Trophoblast cell (in vitro differentiated cells and primary cell): Measurements from ENCODE around the gene TAGLN.

Experiments used
- DNase-seq, 2 donors: peaks; one replicate each; pipeline ENCODE4 v3.0.0-alpha.2; 2016
- H2AFZ ChIP-seq: 2 replicates; pipeline ENCODE4 v1.6.1; 2013; ENCODE audit warnings: low read length, moderate library complexity, mild to moderate bottlenecking; ENCODE audit not compliant: insufficient read depth, poor library complexity
- H2AK5ac ChIP-seq: 2 replicates; pipeline ENCODE4 v1.6.1; 2013; ENCODE audit warnings: mild to moderate bottlenecking, low read length
- H2BK120ac ChIP-seq: 2 replicates; pipeline ENCODE4 v1.6.1; 2013; ENCODE audit warnings: low read length, mild to moderate bottlenecking, moderate library complexity; ENCODE audit not compliant: insufficient read depth, poor library complexity
- H2BK12ac ChIP-seq: 2 replicates; pipeline ENCODE4 v1.6.1; 2013; ENCODE audit warnings: mild to moderate bottlenecking, low read length, moderate library complexity
- H2BK5ac ChIP-seq: 2 replicates; pipeline ENCODE4 v1.6.1; 2013; ENCODE audit warnings: low read length, low read depth, moderate library complexity, mild to moderate bottlenecking; ENCODE audit not compliant: poor library complexity
- H3K14ac ChIP-seq: 2 replicates; pipeline ENCODE4 v1.6.1; 2013; ENCODE audit warnings: mild to moderate bottlenecking, low read length
- H3K18ac ChIP-seq: 2 replicates; pipeline ENCODE4 v1.6.1; 2013; ENCODE audit warnings: mild to moderate bottlenecking, low read length
- H3K23ac ChIP-seq: 2 replicates; pipeline ENCODE4 v1.6.1; 2013; ENCODE audit warnings: low read length
- H3K27ac ChIP-seq: 2 replicates; pipeline ENCODE4 v1.5.1; 2013; ENCODE audit warnings: low read depth, mild to moderate bottlenecking, inconsistent platforms, low read length, moderate library complexity
- H3K27me3 ChIP-seq: 2 replicates; pipeline ENCODE4 v1.6.1; 2013; ENCODE audit warnings: inconsistent platforms, mild to moderate bottlenecking, low read length, moderate library complexity; ENCODE audit not compliant: insufficient read depth
- H3K36me3 ChIP-seq, 2 experiments: 1 replicate in 1 of 2; 2 replicates in 1 of 2; pipeline ENCODE4 v1.6.1; 2013; ENCODE audit warnings: low read length in 2 of 2, mild to moderate bottlenecking in 2 of 2, moderate library complexity in 1 of 2; ENCODE audit not compliant: insufficient read depth in 2 of 2, control insufficient read depth in 1 of 2
- H3K4ac ChIP-seq: 2 replicates; pipeline ENCODE4 v1.6.1; 2013; ENCODE audit warnings: low read depth, mild to moderate bottlenecking, low read length, moderate library complexity
- H3K4me1 ChIP-seq, 2 experiments: 1 replicate in 1 of 2; 2 replicates in 1 of 2; pipeline ENCODE4 v1.6.1; 2013; ENCODE audit warnings: low read length in 2 of 2, mild to moderate bottlenecking in 2 of 2, moderate library complexity in 1 of 2; ENCODE audit not compliant: insufficient read depth in 2 of 2, control insufficient read depth in 1 of 2
- H3K4me2 ChIP-seq: 2 replicates; pipeline ENCODE4 v1.6.1; 2013; ENCODE audit warnings: inconsistent platforms, mild to moderate bottlenecking, low read length, moderate library complexity
- H3K4me3 ChIP-seq: 2 replicates; pipeline ENCODE4 v1.5.1; 2013; ENCODE audit warnings: mild to moderate bottlenecking, low read depth, low read length, inconsistent platforms
- H3K79me1 ChIP-seq: one replicate; pipeline ENCODE4 v1.6.1; 2013; ENCODE audit warnings: low read length
- H3K79me2 ChIP-seq: 2 replicates; pipeline ENCODE4 v1.6.1; 2013; ENCODE audit warnings: low read length, mild to moderate bottlenecking; ENCODE audit not compliant: control insufficient read depth, insufficient read depth, poor library complexity
- H3K9ac ChIP-seq: 2 replicates; pipeline ENCODE4 v1.6.1; 2013; ENCODE audit warnings: mild to moderate bottlenecking, low read length
- H3K9me3 ChIP-seq: 2 replicates; pipeline ENCODE4 v1.6.1; 2013; ENCODE audit warnings: low read depth, mild to moderate bottlenecking, control low read depth, inconsistent platforms, low read length; ENCODE audit not compliant: insufficient read depth
- H4K12ac ChIP-seq: 2 replicates; pipeline ENCODE4 v1.6.1; 2013; ENCODE audit warnings: low read depth, mild to moderate bottlenecking, low read length, moderate library complexity
- H4K8ac ChIP-seq: 2 replicates; pipeline ENCODE4 v1.6.1; 2013; ENCODE audit warnings: low read depth, mild to moderate bottlenecking, low read length, moderate library complexity
- H4K91ac ChIP-seq: one replicate; pipeline ENCODE4 v1.6.1; 2013; ENCODE audit warnings: low read depth, mild to moderate bottlenecking, low read length, moderate library complexity
- WGBS: extraction: QIAGEN DNeasy Blood & Tissue Kit; methylation state at CpG from one replicate; pipeline ENCODE4 v1.1.7; 2013; ENCODE audit warnings: missing lambda C conversion rate; ENCODE audit not compliant: insufficient read length, insufficient coverage; ENCODE audit errors: extremely low coverage; 5-methylcytosine and 5-hydroxymethylcytosine counted together

The TAGLN gene

GRCh38 chr11:117187428-117187798 lies 11.8 kb upstream of the TAGLN start:
- Histone ChIP-seq H3K27me3 (no peaks in the 10 kb centered on the region), H3K9me3 (no peaks in the 10 kb centered on the region), H3K9ac (no peak overlapping the region), H3K79me2 (no peaks in the 10 kb centered on the region), H3K14ac (no peak overlapping the region), H2BK120ac (no peak overlapping the region), H3K27ac (no peak overlapping the region), H2BK5ac (no peak overlapping the region), H3K36me3 (peaks cover 49 to 57% of the 10 kb centered on the region in 2 experiments), H3K4me3 (no peak overlapping the region), H4K8ac (no peak overlapping the region), H3K4me1 (peaks cover 0 to 2% of the 10 kb centered on the region in 2 experiments), H4K12ac (no peak overlapping the region), H3K23ac (no peak overlapping the region), H4K91ac (no peak overlapping the region), H3K18ac (no peak overlapping the region), H3K79me1 (no peaks in the 10 kb centered on the region), H2AK5ac (no peak overlapping the region), H2AFZ (no peak overlapping the region), H3K4me2 (no peak overlapping the region), H3K4ac (no peak overlapping the region), H2BK12ac (no peak overlapping the region)
- no CpG with 5 or more reads among the region's 13 CpGs for WGBS
- DNase-seq, result no peak

DNA sequence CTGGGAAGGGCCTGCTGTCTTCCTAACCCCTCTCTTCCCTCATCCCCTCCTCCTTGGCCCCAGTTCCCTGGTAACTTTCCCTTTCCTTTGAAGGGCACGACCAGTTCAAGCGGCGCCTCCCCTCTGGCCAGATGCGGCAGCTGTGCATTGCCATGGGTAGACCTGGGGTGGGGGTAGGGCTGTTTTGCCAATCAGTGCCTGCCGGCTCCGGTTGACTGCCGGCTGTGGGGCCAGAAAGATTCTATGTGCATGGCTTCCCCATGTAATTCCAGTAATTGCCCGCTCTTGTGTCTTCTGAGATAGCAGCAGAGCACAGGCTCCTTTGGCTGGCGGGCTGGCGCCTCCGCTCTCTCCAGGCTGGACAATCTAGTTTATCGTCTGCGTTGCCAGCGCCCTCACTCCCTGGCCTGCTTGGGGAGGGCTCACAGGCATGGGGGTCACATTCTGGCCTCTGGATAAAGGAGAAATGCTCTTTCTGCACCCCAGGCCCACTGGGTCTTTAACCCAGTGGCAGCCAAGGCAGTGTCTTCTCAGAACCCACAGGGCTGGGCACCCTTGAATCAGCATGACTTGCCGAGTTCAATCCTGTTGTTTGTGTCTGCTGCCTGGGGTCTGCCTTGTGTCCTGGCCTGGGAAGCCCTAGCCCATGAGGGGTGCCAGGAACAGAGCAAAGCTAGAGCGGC lies 11.2 kb upstream of the TAGLN start:
- no peak overlapping the region for H3K23ac ChIP-seq
- peaks cover 51 to 59% of the 10 kb centered on the region in 2 experiments for H3K36me3 ChIP-seq
- H3K27me3 ChIP-seq, result no peaks in the 10 kb centered on the region
- H2BK120ac ChIP-seq, result no peak overlapping the region
- no peak overlapping the region for H3K4me2 ChIP-seq
- H4K12ac ChIP-seq, result no peak overlapping the region
- H4K91ac ChIP-seq, result no peak overlapping the region
- no peak overlapping the region for H4K8ac ChIP-seq
- no CpG with 5 or more reads among the region's 16 CpGs for whole genome bisulfite sequencing
- no peak overlapping the region for H3K9ac ChIP-seq
- no peak overlapping the region for H2AK5ac ChIP-seq
- no peak overlapping the region for H3K14ac ChIP-seq
- DNase-seq, result no peak
- H2BK12ac ChIP-seq, result no peak overlapping the region
- H3K18ac ChIP-seq, result no peak overlapping the region
- no peaks in the 10 kb centered on the region for H3K79me2 ChIP-seq
- no peak overlapping the region for H3K4me3 ChIP-seq
- H3K4me1 ChIP-seq, result peaks cover 0 to 2% of the 10 kb centered on the region in 2 experiments
- H3K79me1 ChIP-seq, result no peaks in the 10 kb centered on the region
- no peaks in the 10 kb centered on the region for H3K9me3 ChIP-seq
- no peak overlapping the region for H2AFZ ChIP-seq
- no peak overlapping the region for H3K27ac ChIP-seq
- no peak overlapping the region for H2BK5ac ChIP-seq
- no peak overlapping the region for H3K4ac ChIP-seq

- H3K14ac ChIP-seq, result no peak overlapping the region
- H2BK5ac ChIP-seq, result no peak overlapping the region
- no peak overlapping the region for H2BK12ac ChIP-seq
- no peaks in the 10 kb centered on the region for H3K27me3 ChIP-seq
- no peak overlapping the region for H4K91ac ChIP-seq
- no peak overlapping the region for H4K12ac ChIP-seq
- no peak overlapping the region for H4K8ac ChIP-seq
- H3K36me3 ChIP-seq, result peaks cover 56 to 64% of the 10 kb centered on the region in 2 experiments
- no peak overlapping the region for H3K9ac ChIP-seq
- no peak overlapping the region for H2AFZ ChIP-seq
- H2AK5ac ChIP-seq, result no peak overlapping the region
- no peak overlapping the region for H3K18ac ChIP-seq
- no CpG with 5 or more reads among the region's 20 CpGs for WGBS
- H3K79me2 ChIP-seq, result no peaks in the 10 kb centered on the region
- peaks cover 0 to 1% of the 10 kb centered on the region in 2 experiments for H3K4me1 ChIP-seq
- no peak overlapping the region for H3K23ac ChIP-seq
- H3K4ac ChIP-seq, result no peak overlapping the region
- H3K9me3 ChIP-seq, result no peaks in the 10 kb centered on the region
- no peak overlapping the region for H3K27ac ChIP-seq
- H3K4me3 ChIP-seq, result no peak overlapping the region
- H3K4me2 ChIP-seq, result no peak overlapping the region
- H3K79me1 ChIP-seq, result no peaks in the 10 kb centered on the region
- DNase-seq, result no peak
- no peak overlapping the region for H2BK120ac ChIP-seq
Measured at GRCh38 chr11:117188620-117189081, 10.5 kb upstream of the TAGLN start.

DNA sequence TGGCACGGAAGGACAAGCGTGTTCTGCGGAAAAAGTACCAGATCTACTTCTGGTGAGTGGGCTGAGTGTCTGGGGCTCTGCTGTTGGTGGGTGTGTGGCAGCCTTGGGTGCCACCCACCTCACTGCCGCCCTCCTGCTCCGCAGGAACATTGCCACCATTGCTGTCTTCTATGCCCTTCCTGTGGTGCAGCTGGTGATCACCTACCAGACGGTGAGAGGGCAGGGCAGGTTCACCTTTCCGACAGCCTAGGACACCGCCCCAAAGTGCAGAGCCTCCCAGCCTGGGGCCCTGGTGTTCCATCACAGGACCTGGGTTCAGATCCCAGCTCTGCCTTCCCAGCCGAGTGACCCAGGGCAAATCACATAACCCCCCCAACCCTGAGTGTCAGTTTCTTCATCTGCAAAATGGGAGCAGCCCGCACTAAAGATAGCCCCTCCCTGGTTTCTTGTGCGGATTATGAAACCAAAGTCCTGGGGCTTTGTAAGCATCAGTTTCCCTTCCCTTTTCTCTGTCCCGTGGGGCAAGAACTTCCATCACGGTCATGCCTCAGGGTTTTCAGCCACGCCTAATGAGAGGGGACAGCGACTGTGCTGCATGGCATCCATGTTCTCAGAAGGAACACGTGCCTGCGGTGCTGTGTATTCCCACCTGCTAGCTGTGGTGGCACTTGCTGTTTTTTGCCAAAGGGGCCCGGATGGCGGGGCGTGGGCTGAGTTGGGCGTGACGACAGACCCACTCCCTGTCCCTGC lies 9.8 kb upstream of the TAGLN start:
- no peak overlapping the region for H3K9ac ChIP-seq

More for the DNA sequence above, 9.8 kb upstream of the TAGLN start:
- no peaks in the 10 kb centered on the region for H3K79me2 ChIP-seq
- no peak overlapping the region for H3K4ac ChIP-seq
- H3K4me1 ChIP-seq, result no peaks in the 10 kb centered on the region
- no peak overlapping the region for H2AK5ac ChIP-seq
- no peak overlapping the region for H3K18ac ChIP-seq
- DNase-seq, result peak in 1 of 2 donors; percentile 30
- no peak overlapping the region for H3K23ac ChIP-seq
- peaks cover 56 to 59% of the 10 kb centered on the region in 2 experiments for H3K36me3 ChIP-seq
- WGBS, result no CpG with 5 or more reads among the region's 22 CpGs
- no peak overlapping the region for H3K14ac ChIP-seq
- H2BK120ac ChIP-seq, result no peak overlapping the region
- H2BK12ac ChIP-seq, result no peak overlapping the region
- H4K91ac ChIP-seq, result no peak overlapping the region
- H3K27ac ChIP-seq, result no peak overlapping the region
- H4K12ac ChIP-seq, result no peak overlapping the region
- H3K4me3 ChIP-seq, result no peak overlapping the region
- H3K79me1 ChIP-seq, result no peaks in the 10 kb centered on the region
- H2AFZ ChIP-seq, result no peak overlapping the region
- H4K8ac ChIP-seq, result no peak overlapping the region
- no peaks in the 10 kb centered on the region for H3K9me3 ChIP-seq
- no peak overlapping the region for H2BK5ac ChIP-seq
- H3K4me2 ChIP-seq, result no peak overlapping the region
- H3K27me3 ChIP-seq, result no peaks in the 10 kb centered on the region
